ENCODE data around the gene ARMC9. TPM values are rescaled to one million over a fixed set of nuclear protein-coding genes. Genes with fewer than 3 reads are reported as not detected.

The ARMC9 gene
- total RNA-seq, 4 donors from 2014 or later = 6.5 to 11.5 (median 9.3) TPM

DNA sequence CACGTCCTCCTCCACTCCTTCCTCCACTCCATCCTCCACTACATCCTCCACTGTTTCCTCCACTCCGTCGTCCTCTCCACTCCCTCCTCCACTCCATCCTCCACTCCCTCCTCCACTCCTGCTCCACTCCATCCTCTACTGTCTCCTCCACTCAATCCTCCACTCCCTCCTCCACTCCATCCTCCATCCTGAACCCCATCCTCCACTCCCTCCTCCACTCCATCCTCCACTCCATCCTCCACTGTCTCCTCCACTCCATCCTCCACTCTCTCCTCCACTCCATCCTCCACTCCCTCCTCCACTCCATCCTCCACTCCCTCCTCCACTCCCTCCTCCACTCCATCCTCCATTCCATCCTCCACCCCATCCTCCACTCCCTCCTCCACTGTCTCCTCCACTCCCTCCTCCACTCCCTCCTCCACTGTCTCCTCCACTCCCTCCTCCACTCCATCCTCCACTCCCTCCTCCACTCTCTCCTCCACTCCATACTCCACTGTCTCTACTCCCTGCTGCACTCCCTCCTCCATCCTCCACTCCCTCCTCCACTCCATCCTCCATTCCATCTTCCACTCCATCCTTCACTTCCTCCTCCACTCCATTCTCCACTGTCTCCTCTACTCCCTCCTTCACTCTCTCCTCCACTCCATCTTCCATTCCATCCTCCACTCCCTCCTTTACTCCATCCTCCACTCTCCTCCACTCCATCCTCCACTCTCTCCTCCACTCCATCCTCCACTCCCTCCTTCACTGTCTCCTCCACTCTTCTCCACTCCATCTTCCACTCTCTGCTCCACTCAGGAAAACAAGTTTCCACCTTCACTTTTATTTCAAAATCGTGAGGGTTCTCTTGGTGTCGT lies 182.8 kb downstream of the ARMC9 start:
- DNase-seq (ENCODE audit: low spot score in 2 of 2) = no peak
- Histone ChIP-seq H3K27ac (no peak overlapping the region), H3K36me3 (no peaks in the 10 kb centered on the region), H3K27me3 (no peaks in the 10 kb centered on the region), H3K4me1 (peaks cover 5% of the 10 kb centered on the region), H3K4me3 (no peak overlapping the region), H3K9me3 (no peaks in the 10 kb centered on the region)
- TF ChIP-seq POLR2AphosphoS5 (IDR thresholded peaks at IDR 0.05) = no peak
- TF ChIP-seq, protein P1, sequence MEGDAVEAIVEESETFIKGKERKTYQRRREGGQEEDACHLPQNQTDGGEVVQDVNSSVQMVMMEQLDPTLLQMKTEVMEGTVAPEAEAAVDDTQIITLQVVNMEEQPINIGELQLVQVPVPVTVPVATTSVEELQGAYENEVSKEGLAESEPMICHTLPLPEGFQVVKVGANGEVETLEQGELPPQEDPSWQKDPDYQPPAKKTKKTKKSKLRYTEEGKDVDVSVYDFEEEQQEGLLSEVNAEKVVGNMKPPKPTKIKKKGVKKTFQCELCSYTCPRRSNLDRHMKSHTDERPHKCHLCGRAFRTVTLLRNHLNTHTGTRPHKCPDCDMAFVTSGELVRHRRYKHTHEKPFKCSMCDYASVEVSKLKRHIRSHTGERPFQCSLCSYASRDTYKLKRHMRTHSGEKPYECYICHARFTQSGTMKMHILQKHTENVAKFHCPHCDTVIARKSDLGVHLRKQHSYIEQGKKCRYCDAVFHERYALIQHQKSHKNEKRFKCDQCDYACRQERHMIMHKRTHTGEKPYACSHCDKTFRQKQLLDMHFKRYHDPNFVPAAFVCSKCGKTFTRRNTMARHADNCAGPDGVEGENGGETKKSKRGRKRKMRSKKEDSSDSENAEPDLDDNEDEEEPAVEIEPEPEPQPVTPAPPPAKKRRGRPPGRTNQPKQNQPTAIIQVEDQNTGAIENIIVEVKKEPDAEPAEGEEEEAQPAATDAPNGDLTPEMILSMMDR (IDR thresholded peaks at IDR 0.05) = no peak
- no peak for TF ChIP-seq POLR2A (IDR thresholded peaks at IDR 0.05)
- no peak for TF ChIP-seq EP300 (IDR thresholded peaks at IDR 0.05)
- WGBS = 91% methylated on average over 5 of the region's 5 CpGs

DNA sequence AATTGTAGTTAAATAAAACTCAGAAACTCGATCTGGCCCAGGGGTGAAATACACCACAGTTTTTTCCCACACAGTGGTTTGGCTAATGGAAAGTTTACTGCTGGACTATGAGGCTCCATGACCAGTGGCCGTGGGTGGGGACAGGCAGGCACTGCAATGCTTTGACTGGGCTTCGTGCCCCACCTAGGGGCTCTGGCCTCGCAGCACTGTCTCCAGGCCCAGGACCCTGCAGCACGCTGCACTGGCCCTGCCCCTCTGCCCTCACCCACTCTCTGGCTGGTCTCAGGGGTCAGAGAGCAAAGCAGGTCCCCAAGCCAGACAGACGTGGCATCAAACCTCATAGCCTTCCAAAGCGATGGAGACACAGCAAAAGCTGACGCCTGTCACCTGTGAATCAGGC lies 183.7 kb downstream of the ARMC9 start:
- Histone ChIP-seq H3K36me3 (no peaks in the 10 kb centered on the region), H3K4me1 (peaks cover 5% of the 10 kb centered on the region), H3K27ac (no peak overlapping the region), H3K4me3 (no peak overlapping the region), H3K9me3 (no peaks in the 10 kb centered on the region), H3K27me3 (no peaks in the 10 kb centered on the region)
- WGBS = 95% methylated on average over 4 of the region's 8 CpGs
- TF ChIP-seq POLR2AphosphoS5 (IDR thresholded peaks at IDR 0.05) (no peak), POLR2A (IDR thresholded peaks at IDR 0.05) (no peak), EP300 (IDR thresholded peaks at IDR 0.05) (no peak)
- TF ChIP-seq, protein P1 (IDR thresholded peaks at IDR 0.05) = no peak
- no peak for DNase-seq (ENCODE audit: low spot score in 2 of 2)

DNA sequence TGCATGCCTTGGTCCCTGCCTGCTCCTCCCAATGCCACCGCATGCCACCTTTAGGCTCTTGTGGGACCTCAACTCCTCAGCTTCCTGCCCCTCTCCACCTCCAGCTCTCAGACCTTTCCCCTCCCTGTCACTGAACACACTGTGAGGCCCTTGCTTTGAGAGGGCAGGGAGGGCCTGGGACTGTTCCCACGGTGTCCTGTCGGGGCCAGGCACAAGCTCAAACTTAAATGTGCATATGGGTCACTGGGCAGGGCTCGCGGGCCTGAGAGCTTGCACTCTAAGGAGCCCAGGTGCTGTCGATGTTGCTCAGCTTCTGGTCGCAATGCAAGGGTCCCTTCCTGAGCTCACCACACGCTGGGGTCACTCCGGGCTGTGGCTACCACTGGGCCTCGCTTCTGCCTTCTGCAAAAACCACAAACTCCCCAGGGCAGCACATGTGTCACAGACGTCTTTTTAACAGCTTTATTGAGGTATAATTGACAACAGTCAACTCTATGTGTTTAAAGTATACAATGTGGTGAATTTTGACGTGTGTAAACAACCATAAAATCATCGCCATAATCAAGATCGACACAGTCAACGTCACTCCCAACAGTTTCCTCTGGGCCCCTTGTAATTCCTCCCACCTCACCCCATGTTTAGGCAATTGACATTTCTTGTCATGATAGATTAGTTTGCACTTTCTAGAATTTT lies 185.1 kb downstream of the ARMC9 start:
- Histone ChIP-seq H3K36me3 (no peaks in the 10 kb centered on the region), H3K9me3 (no peaks in the 10 kb centered on the region), H3K27me3 (no peaks in the 10 kb centered on the region), H3K4me1 (no peaks in the 10 kb centered on the region), H3K4me3 (no peak overlapping the region), H3K27ac (no peak overlapping the region)
- 78% methylated on average over 15 of the region's 15 CpGs for WGBS
- no peak for DNase-seq (ENCODE audit: low spot score in 2 of 2)
- no peak for TF ChIP-seq POLR2AphosphoS5 (IDR thresholded peaks at IDR 0.05)
- TF ChIP-seq, protein P1 (IDR thresholded peaks at IDR 0.05) = no peak

DNA sequence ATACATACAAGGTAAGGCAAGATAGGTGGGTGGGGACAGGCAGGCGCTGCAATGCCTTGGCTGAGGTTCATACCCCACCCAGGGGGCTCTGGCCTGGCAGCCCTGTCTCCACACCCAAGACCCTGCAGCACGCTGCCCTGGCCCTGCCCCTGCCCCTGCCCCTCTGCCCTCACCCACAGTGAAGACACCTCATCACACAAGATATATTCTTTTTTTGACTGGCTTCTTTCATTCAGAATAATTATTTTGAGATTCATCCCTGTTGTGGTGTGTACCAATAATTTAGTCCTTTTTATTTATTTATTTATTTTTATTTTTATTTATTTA lies 185.6 kb downstream of the ARMC9 start:
- no peak overlapping the region for H3K4me3 ChIP-seq
- DNase-seq (ENCODE audit: low spot score in 2 of 2) = no peak
- no peaks in the 10 kb centered on the region for H3K27me3 ChIP-seq
- WGBS = 71% methylated on average over 2 of the region's 2 CpGs
- H3K4me1 ChIP-seq = no peaks in the 10 kb centered on the region
- no peaks in the 10 kb centered on the region for H3K36me3 ChIP-seq
- no peak overlapping the region for H3K27ac ChIP-seq
- no peaks in the 10 kb centered on the region for H3K9me3 ChIP-seq
- TF ChIP-seq POLR2AphosphoS5 (IDR thresholded peaks at IDR 0.05) (no peak), EP300 (IDR thresholded peaks at IDR 0.05) (no peak), POLR2A (IDR thresholded peaks at IDR 0.05) (no peak)
- TF ChIP-seq, protein P1 (IDR thresholded peaks at IDR 0.05) = no peak

DNA sequence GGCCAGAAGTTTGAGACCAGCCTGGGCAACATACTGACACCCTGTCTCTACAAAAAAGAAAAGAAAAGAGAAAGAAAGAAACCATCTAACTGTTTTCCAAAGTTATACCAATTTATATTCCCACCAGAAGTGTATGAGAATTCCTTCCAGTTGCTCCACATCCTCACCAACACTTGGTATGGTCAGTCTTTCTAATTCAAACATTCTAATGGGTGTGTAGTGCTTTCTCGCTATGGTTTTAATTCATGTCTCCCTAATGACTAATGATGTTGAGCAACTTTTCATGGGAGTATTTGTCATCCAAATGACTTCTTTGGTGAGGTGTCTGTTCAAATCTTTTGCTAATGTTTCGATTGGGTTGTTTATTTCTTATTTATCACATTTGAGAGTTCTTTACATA lies 186.5 kb downstream of the ARMC9 start:
- H3K4me3 ChIP-seq = no peak overlapping the region
- TF ChIP-seq EP300 (IDR thresholded peaks at IDR 0.05) (no peak), POLR2A (IDR thresholded peaks at IDR 0.05) (no peak), POLR2AphosphoS5 (IDR thresholded peaks at IDR 0.05) (no peak)
- TF ChIP-seq, protein P1 (IDR thresholded peaks at IDR 0.05) = no peak
- no peaks in the 10 kb centered on the region for H3K36me3 ChIP-seq
- no peaks in the 10 kb centered on the region for H3K4me1 ChIP-seq
- H3K27me3 ChIP-seq = no peaks in the 10 kb centered on the region
- H3K9me3 ChIP-seq = no peaks in the 10 kb centered on the region
- H3K27ac ChIP-seq = no peak overlapping the region
- WGBS = 96% methylated on average over 2 of the region's 2 CpGs
- no peak for DNase-seq (ENCODE audit: low spot score in 2 of 2)

Data from suprapubic skin (tissue), 4 donors.